ENCODE data around the gene CBX4.

Gene CBX4

DNA sequence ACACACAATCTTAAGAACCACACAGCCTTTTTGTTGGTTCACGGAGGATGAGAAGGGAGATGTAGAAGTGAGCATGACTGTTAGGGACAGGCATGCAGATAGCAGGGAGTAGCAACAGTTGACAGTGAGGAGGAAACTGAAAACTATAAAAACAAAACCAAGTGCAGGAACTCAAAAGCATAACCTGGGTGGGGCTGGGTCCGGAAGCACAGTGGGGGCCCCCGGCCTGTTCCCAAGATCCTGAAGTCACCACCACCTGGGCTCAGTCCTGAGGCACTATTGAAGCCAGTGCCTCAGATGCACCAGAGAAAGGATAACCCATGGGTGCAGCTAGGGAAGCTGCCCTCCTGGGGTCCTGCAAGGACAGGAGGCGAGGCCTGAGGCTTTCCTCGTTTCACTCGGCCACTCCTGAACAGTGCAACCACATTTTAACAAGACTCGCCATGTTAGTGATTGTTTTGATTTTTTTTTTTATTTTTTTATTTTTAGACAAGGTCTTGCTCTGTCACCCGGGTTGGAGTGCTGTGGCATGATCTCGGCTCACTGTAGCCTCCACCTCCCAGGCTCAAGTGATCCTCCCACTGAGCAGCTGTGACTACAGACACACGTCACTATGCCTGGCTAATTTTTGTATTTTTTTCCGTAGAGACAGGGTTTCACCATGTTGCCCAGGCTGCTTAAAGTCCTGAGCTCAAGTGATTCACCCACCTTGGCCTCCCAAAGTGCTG lies 27.7 kb upstream of the CBX4 start:
- H3K4me1 ChIP-seq (ENCODE audit: control insufficient read depth, insufficient read depth, low read length): no peaks in the 10 kb centered on the region
- ChIA-PET POLR2A (no interaction called here), CTCF (interaction anchor here (1.2 kb wide), 1 partner anchor 8 kb away, joined by 3 read pairs; no protein-coding TSS in a partner anchor)
- TF ChIP-seq IKZF3 (tag by site-specific recombination; IDR thresholded peaks at IDR 0.05) (no peak), ZNF433 (tag by site-specific recombination; IDR thresholded peaks at IDR 0.05; ENCODE audit: low read depth) (no peak), SCRT1 (tag by site-specific recombination; IDR thresholded peaks at IDR 0.05; ENCODE audit: borderline replicate concordance) (no peak), SCRT2 (tag by site-specific recombination; IDR thresholded peaks at IDR 0.05) (peak; percentile 32), ZNF677 (tag by site-specific recombination; IDR thresholded peaks at IDR 0.05) (no peak), ZNF391 (tag by site-specific recombination; IDR thresholded peaks at IDR 0.05; ENCODE audit: borderline replicate concordance, low read depth) (no peak)
- no peaks in the 10 kb centered on the region for H3K9me3 ChIP-seq (ENCODE audit: control insufficient read depth, insufficient read depth, low read depth, low read length)
- H3K27ac ChIP-seq (ENCODE audit: extremely low read depth, low read depth, low read length): no peak overlapping the region
- no peaks in the 10 kb centered on the region for H3K36me3 ChIP-seq (ENCODE audit: control insufficient read depth in 2 of 2, insufficient read depth in 1 of 2, low read length in 2 of 2)
- no peak overlapping the region for H3K4me3 ChIP-seq (ENCODE audit: low read depth, low read length)

DNA sequence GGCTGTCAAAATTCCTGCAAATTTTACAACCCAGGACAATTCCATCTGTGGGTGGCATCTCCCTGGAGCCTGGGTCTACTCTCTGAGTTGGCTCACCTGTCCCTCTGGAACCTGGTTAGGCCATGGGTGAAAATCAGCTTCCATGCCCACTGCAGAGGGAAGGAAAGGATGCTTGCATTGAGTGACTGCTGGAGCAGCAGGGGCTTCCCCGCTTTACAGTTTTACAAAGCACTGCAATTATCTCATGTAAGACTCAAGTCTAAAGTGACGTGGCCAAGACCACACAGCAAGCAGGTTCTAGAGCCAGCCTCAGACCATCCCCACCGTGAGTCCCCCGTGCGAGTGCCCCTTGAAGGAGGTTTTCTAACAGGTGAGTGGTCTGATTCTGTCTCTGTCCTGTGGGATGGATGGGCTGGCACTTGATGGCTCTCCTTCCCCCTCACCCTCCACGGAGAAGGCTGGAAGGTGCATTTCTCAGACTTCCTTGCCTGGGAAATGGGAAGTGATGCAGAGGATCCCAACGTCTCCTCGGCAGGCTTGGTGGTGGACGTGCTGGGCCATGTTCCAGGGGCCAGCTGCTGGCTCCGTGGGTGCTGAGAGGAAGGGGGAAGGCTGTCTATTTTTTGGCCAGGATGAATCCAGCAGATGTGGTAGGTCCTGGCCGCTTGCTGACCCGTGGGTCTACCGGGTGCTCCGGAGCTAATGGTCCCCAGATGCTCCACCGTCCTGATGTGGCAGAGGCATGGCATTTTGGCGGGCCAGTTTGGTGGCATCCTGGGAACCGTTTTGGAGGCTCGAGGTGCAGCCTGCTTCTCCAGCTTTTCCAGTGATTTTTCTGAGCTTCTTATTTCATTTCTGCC lies 26.3 kb upstream of the CBX4 start:
- Histone ChIP-seq H3K4me1 (ENCODE audit: control insufficient read depth, insufficient read depth, low read length) (no peaks in the 10 kb centered on the region), H3K4me3 (ENCODE audit: low read depth, low read length) (no peak overlapping the region), H3K36me3 (ENCODE audit: control insufficient read depth in 2 of 2, insufficient read depth in 1 of 2, low read length in 2 of 2) (no peaks in the 10 kb centered on the region), H3K27ac (ENCODE audit: extremely low read depth, low read depth, low read length) (no peak overlapping the region), H3K9me3 (ENCODE audit: control insufficient read depth, insufficient read depth, low read depth, low read length) (no peaks in the 10 kb centered on the region)
- TF ChIP-seq ZNF610 (tag by site-specific recombination; IDR thresholded peaks at IDR 0.05; ENCODE audit: borderline replicate concordance) (no peak), ZNF394 (tag by site-specific recombination; IDR thresholded peaks at IDR 0.05; ENCODE audit: borderline replicate concordance) (no peak), ZNF112 (tag by site-specific recombination; IDR thresholded peaks at IDR 0.05) (no peak), ZNF19 (tag by site-specific recombination; IDR thresholded peaks at IDR 0.05; ENCODE audit: low read depth) (no peak), ZNF416 (tag by site-specific recombination; IDR thresholded peaks at IDR 0.05) (no peak), ZNF670 (tag by site-specific recombination; IDR thresholded peaks at IDR 0.05; ENCODE audit: low read depth) (no peak), ZNF423 (tag by site-specific recombination; IDR thresholded peaks at IDR 0.05) (no peak), HOXA7 (CRISPR knock-in tag; IDR thresholded peaks at IDR 0.05; ENCODE audit: borderline replicate concordance) (no peak), ZNF664 (tag by site-specific recombination; IDR thresholded peaks at IDR 0.05) (no peak), GLI4 (tag by site-specific recombination; IDR thresholded peaks at IDR 0.05) (no peak), ZNF24 (tag by site-specific recombination; IDR thresholded peaks at IDR 0.05) (no peak), ZNF433 (tag by site-specific recombination; IDR thresholded peaks at IDR 0.05; ENCODE audit: low read depth) (no peak)
- TF ChIP-seq, protein P1, sequence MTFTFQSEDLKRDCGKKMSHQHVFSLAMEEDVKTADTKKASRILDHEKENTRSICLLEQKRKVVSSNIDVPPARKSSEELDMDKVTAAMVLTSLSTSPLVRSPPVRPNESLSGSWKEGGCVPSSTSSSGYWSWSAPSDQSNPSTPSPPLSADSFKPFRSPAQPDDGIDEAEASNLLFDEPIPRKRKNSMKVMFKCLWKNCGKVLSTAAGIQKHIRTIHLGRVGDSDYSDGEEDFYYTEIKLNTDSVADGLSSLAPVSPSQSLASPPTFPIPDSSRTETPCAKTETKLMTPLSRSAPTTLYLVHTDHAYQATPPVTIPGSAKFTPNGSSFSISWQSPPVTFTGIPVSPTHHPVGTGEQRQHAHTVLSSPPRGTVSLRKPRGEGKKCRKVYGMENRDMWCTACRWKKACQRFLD (tag by site-specific recombination; IDR thresholded peaks at IDR 0.05): no peak
- TF ChIP-seq, protein P2, sequence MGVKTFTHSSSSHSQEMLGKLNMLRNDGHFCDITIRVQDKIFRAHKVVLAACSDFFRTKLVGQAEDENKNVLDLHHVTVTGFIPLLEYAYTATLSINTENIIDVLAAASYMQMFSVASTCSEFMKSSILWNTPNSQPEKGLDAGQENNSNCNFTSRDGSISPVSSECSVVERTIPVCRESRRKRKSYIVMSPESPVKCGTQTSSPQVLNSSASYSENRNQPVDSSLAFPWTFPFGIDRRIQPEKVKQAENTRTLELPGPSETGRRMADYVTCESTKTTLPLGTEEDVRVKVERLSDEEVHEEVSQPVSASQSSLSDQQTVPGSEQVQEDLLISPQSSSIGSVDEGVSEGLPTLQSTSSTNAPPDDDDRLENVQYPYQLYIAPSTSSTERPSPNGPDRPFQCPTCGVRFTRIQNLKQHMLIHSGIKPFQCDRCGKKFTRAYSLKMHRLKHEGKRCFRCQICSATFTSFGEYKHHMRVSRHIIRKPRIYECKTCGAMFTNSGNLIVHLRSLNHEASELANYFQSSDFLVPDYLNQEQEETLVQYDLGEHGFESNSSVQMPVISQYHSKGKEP (tag by site-specific recombination; IDR thresholded peaks at IDR 0.05): no peak
- ChIA-PET CTCF (interaction anchor here (0.6 to 2.2 kb wide), 4 partner anchors 8 to 11 kb away, joined by 3 to 16 read pairs (median 4); no protein-coding TSS in a partner anchor), POLR2A (interaction anchor here (1.9 kb wide), 1 partner anchor 26 kb away, joined by 8 read pairs; the partner anchor contains the start of gene CBX4)
